ENCODE measurements around the gene HECA.

DNA sequence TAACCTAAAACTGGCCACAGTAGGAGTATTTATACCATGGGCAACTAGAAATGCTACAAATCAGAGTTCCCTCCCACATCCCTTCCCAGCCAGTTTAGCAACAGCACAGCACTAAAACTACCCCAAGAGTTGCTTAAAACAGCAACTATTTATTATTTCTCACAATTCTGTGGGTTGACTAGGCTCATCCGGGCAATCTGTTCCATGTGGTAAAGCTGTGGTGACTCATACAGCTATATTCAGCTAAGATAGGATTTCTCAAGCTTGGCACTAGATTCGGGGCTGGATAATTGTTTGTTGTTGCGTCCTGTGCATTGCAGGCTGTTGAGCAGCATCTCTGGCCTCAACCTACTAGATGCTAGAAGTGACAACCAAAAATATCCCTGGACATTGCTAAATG lies 8.6 kb upstream of the HECA start:
- TF ChIP-seq GATA2 (IDR thresholded peaks at IDR 0.05; ENCODE audit: low read depth, low read length): no peak
- no peak for TF ChIP-seq GATA3 (IDR thresholded peaks at IDR 0.05; ENCODE audit: low read depth, low read length)

Measured in SH-SY5Y (cell line).